ENCODE results near the gene HNRNPM.

Gene HNRNPM

DNA sequence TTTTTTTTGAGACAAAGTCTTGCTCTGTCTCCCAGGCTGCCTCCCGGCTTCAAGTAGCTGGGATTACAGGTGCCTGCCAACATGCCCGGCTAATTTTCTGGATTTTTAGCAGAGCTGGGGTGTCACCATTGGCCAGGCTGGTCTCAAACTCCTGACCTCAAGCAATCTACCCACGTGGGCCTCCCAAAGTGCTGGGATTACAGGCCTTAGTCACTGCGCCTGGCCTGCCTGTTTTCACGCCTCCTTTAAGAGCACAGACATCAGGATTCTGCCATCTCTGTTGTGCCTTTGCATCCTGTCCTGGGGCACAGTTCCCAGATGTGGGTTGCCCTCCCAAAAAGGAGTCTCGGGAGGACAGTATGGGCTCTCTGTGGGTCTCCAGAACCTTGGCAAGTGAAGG is 60.1 kb downstream of the HNRNPM start:
- Histone ChIP-seq H3K27ac (ENCODE audit: low read depth, low read length) (no peak overlapping the region), H4K12ac (ENCODE audit: low read depth, low read length) (no peak overlapping the region), H3K4me3 (ENCODE audit: low read depth, low read length) (no peak overlapping the region), H2AK5ac (ENCODE audit: low read length) (no peak overlapping the region), H3K18ac (ENCODE audit: low read length) (no peak overlapping the region), H2AFZ (ENCODE audit: insufficient read depth, low read length, poor library complexity) (no peak overlapping the region), H3K9me3 (ENCODE audit: insufficient read depth, low read depth, low read length) (no peaks in the 10 kb centered on the region), H3K4ac (ENCODE audit: low read depth, low read length) (no peak overlapping the region), H2BK5ac (ENCODE audit: low read depth, low read length, poor library complexity) (no peak overlapping the region), H4K8ac (ENCODE audit: low read depth, low read length) (no peak overlapping the region), H3K79me1 (ENCODE audit: low read length) (no peaks in the 10 kb centered on the region), H3K27me3 (ENCODE audit: insufficient read depth, low read length) (no peaks in the 10 kb centered on the region), H3K4me1 (ENCODE audit: control insufficient read depth in 1 of 2, insufficient read depth in 2 of 2, low read length in 2 of 2) (peaks cover 2 to 3% of the 10 kb centered on the region in 2 experiments), H2BK120ac (ENCODE audit: insufficient read depth, low read length, poor library complexity) (no peak overlapping the region), H4K91ac (ENCODE audit: low read depth, low read length) (no peak overlapping the region), H3K79me2 (ENCODE audit: control insufficient read depth, insufficient read depth, low read length, poor library complexity) (peaks cover 3% of the 10 kb centered on the region), H3K4me2 (ENCODE audit: low read length) (no peak overlapping the region), H2BK12ac (ENCODE audit: low read length) (no peak overlapping the region), H3K36me3 (ENCODE audit: control insufficient read depth in 1 of 2, insufficient read depth in 2 of 2, low read length in 2 of 2) (no peaks in the 10 kb centered on the region), H3K23ac (ENCODE audit: low read length) (no peak overlapping the region), H3K9ac (ENCODE audit: low read length) (no peak overlapping the region), H3K14ac (ENCODE audit: low read length) (no peak overlapping the region)
- WGBS (ENCODE audit: extremely low coverage, insufficient coverage, insufficient read length), result no CpG with 5 or more reads among the region's 6 CpGs
- no peak for DNase-seq

GRCh38 chr19:8505680-8506401 is 61.1 kb downstream of the HNRNPM start:
- Histone ChIP-seq H4K91ac (ENCODE audit: low read depth, low read length) (no peak overlapping the region), H3K27ac (ENCODE audit: low read depth, low read length) (no peak overlapping the region), H3K23ac (ENCODE audit: low read length) (no peak overlapping the region), H4K12ac (ENCODE audit: low read depth, low read length) (peak overlapping the region; percentile 16), H3K9ac (ENCODE audit: low read length) (no peak overlapping the region), H3K18ac (ENCODE audit: low read length) (no peak overlapping the region), H3K4me3 (ENCODE audit: low read depth, low read length) (peak overlapping the region; percentile 67), H3K27me3 (ENCODE audit: insufficient read depth, low read length) (no peaks in the 10 kb centered on the region), H3K36me3 (ENCODE audit: control insufficient read depth in 1 of 2, insufficient read depth in 2 of 2, low read length in 2 of 2) (peaks cover 2 to 3% of the 10 kb centered on the region in 2 experiments), H3K79me2 (ENCODE audit: control insufficient read depth, insufficient read depth, low read length, poor library complexity) (peaks cover 3% of the 10 kb centered on the region), H2BK12ac (ENCODE audit: low read length) (no peak overlapping the region), H3K4ac (ENCODE audit: low read depth, low read length) (no peak overlapping the region), H3K9me3 (ENCODE audit: insufficient read depth, low read depth, low read length) (no peaks in the 10 kb centered on the region), H2AFZ (ENCODE audit: insufficient read depth, low read length, poor library complexity) (peak overlapping the region; percentile 86), H2BK120ac (ENCODE audit: insufficient read depth, low read length, poor library complexity) (no peak overlapping the region), H3K14ac (ENCODE audit: low read length) (no peak overlapping the region), H3K79me1 (ENCODE audit: low read length) (no peaks in the 10 kb centered on the region), H3K4me2 (ENCODE audit: low read length) (peak overlapping the region; percentile 90), H4K8ac (ENCODE audit: low read depth, low read length) (peak overlapping the region; percentile 43), H2AK5ac (ENCODE audit: low read length) (no peak overlapping the region), H2BK5ac (ENCODE audit: low read depth, low read length, poor library complexity) (no peak overlapping the region), H3K4me1 (ENCODE audit: control insufficient read depth in 1 of 2, insufficient read depth in 2 of 2, low read length in 2 of 2) (peaks cover 2 to 3% of the 10 kb centered on the region in 2 experiments)
- DNase-seq, result peak; percentile 69 to 72
- no CpG with 5 or more reads among the region's 56 CpGs for WGBS (ENCODE audit: extremely low coverage, insufficient coverage, insufficient read length)

GRCh38 chr19:8506402-8506957 is 61.7 kb downstream of the HNRNPM start:
- peaks cover 2 to 3% of the 10 kb centered on the region in 2 experiments for H3K4me1 ChIP-seq (ENCODE audit: control insufficient read depth in 1 of 2, insufficient read depth in 2 of 2, low read length in 2 of 2)
- peak overlapping the region; percentile 64 for H4K12ac ChIP-seq (ENCODE audit: low read depth, low read length)
- no peak overlapping the region for H3K27ac ChIP-seq (ENCODE audit: low read depth, low read length)
- H4K91ac ChIP-seq (ENCODE audit: low read depth, low read length), result no peak overlapping the region
- no peak overlapping the region for H2BK120ac ChIP-seq (ENCODE audit: insufficient read depth, low read length, poor library complexity)
- H2AK5ac ChIP-seq (ENCODE audit: low read length), result no peak overlapping the region
- no peak overlapping the region for H3K23ac ChIP-seq (ENCODE audit: low read length)
- peaks cover 9 to 10% of the 10 kb centered on the region in 2 experiments for H3K36me3 ChIP-seq (ENCODE audit: control insufficient read depth in 1 of 2, insufficient read depth in 2 of 2, low read length in 2 of 2)
- H3K18ac ChIP-seq (ENCODE audit: low read length), result no peak overlapping the region
- no peaks in the 10 kb centered on the region for H3K27me3 ChIP-seq (ENCODE audit: insufficient read depth, low read length)
- peak overlapping the region; percentile 43 for H4K8ac ChIP-seq (ENCODE audit: low read depth, low read length)
- no peaks in the 10 kb centered on the region for H3K79me1 ChIP-seq (ENCODE audit: low read length)
- no peaks in the 10 kb centered on the region for H3K9me3 ChIP-seq (ENCODE audit: insufficient read depth, low read depth, low read length)
- DNase-seq, result peak; percentile 24 to 66
- no CpG with 5 or more reads among the region's 18 CpGs for WGBS (ENCODE audit: extremely low coverage, insufficient coverage, insufficient read length)
- no peak overlapping the region for H3K9ac ChIP-seq (ENCODE audit: low read length)
- peak overlapping the region; percentile 83 for H2AFZ ChIP-seq (ENCODE audit: insufficient read depth, low read length, poor library complexity)
- H2BK5ac ChIP-seq (ENCODE audit: low read depth, low read length, poor library complexity), result no peak overlapping the region
- H2BK12ac ChIP-seq (ENCODE audit: low read length), result no peak overlapping the region
- H3K4ac ChIP-seq (ENCODE audit: low read depth, low read length), result no peak overlapping the region
- H3K4me3 ChIP-seq (ENCODE audit: low read depth, low read length), result no peak overlapping the region
- peaks cover 3% of the 10 kb centered on the region for H3K79me2 ChIP-seq (ENCODE audit: control insufficient read depth, insufficient read depth, low read length, poor library complexity)
- no peak overlapping the region for H3K14ac ChIP-seq (ENCODE audit: low read length)
- peak overlapping the region; percentile 90 for H3K4me2 ChIP-seq (ENCODE audit: low read length)

GRCh38 chr19:8510589-8511115 is 65.9 kb downstream of the HNRNPM start:
- Histone ChIP-seq H3K4me1 (ENCODE audit: control insufficient read depth in 1 of 2, insufficient read depth in 2 of 2, low read length in 2 of 2) (peaks cover 10% of the 10 kb centered on the region in 2 experiments), H3K9ac (ENCODE audit: low read length) (no peak overlapping the region), H3K23ac (ENCODE audit: low read length) (no peak overlapping the region), H3K18ac (ENCODE audit: low read length) (no peak overlapping the region), H3K4ac (ENCODE audit: low read depth, low read length) (no peak overlapping the region), H4K12ac (ENCODE audit: low read depth, low read length) (no peak overlapping the region), H3K36me3 (ENCODE audit: control insufficient read depth in 1 of 2, insufficient read depth in 2 of 2, low read length in 2 of 2) (peaks cover 11 to 12% of the 10 kb centered on the region in 2 experiments), H3K27ac (ENCODE audit: low read depth, low read length) (no peak overlapping the region), H2BK5ac (ENCODE audit: low read depth, low read length, poor library complexity) (no peak overlapping the region), H3K4me2 (ENCODE audit: low read length) (no peak overlapping the region), H3K79me2 (ENCODE audit: control insufficient read depth, insufficient read depth, low read length, poor library complexity) (peaks cover 7% of the 10 kb centered on the region), H4K91ac (ENCODE audit: low read depth, low read length) (no peak overlapping the region), H3K27me3 (ENCODE audit: insufficient read depth, low read length) (no peaks in the 10 kb centered on the region), H2BK120ac (ENCODE audit: insufficient read depth, low read length, poor library complexity) (no peak overlapping the region), H2AK5ac (ENCODE audit: low read length) (no peak overlapping the region), H3K79me1 (ENCODE audit: low read length) (peaks cover 11% of the 10 kb centered on the region), H2AFZ (ENCODE audit: insufficient read depth, low read length, poor library complexity) (no peak overlapping the region), H3K4me3 (ENCODE audit: low read depth, low read length) (no peak overlapping the region), H3K14ac (ENCODE audit: low read length) (no peak overlapping the region), H3K9me3 (ENCODE audit: insufficient read depth, low read depth, low read length) (no peaks in the 10 kb centered on the region), H4K8ac (ENCODE audit: low read depth, low read length) (no peak overlapping the region), H2BK12ac (ENCODE audit: low read length) (no peak overlapping the region)
- DNase-seq, result no peak
- whole genome bisulfite sequencing (ENCODE audit: extremely low coverage, insufficient coverage, insufficient read length), result no CpG with 5 or more reads among the region's 52 CpGs
